Left colon (tissue), 2 donors: ENCODE results near the gene TPP2. TPM values are rescaled to one million over a fixed set of nuclear protein-coding genes. Genes with fewer than 3 reads are reported as not detected.

ENCODE experiments used
- ATAC-seq: fragments of 200-7000 bp; cut with Tn5 transposase; one replicate; pipeline ENCODE4 v1.9.1; 2020; ENCODE audit warnings: mild to moderate bottlenecking, moderate library complexity
- DNase-seq, 2 donors: peaks; one replicate each; pipeline ENCODE4 v3.0.0-alpha.2; 2020
- intact Hi-C, 2 donors: fragments of 100-400 bp; cut with DNase I in 1 of 2; cut with micrococcal nuclease in 1 of 2; formaldehyde crosslinking; loops; one replicate each; pipeline versions ENCODE4 v1.11.2 to v1.14.0; 2022; cut with DNase I, micrococcal nuclease
- long read RNA-seq: library from polyadenylated mRNA; unstranded; transcript quantifications from one replicate; pipeline ENCODE4 v2.0.0, GENCODE V29; 2021
- total RNA-seq, 2 donors: library from RNA; stranded (reverse); fragmentation: NEBNext Ultra II Directional; extraction: Animal tissue kit (Norgen Biotek cat#: 25700); gene quantifications; one replicate each; pipeline ENCODE4 v1.2.1, GENCODE V29; 2021
- donor health status: DM: no; HTN: no; CAD: no.
- donor health status: DM: yes; HTN: yes; CAD: no.

The TPP2 gene
- total RNA-seq, result 10 to 100 TPM; 37.0 to 38.1 TPM
- long read RNA-seq, full-length matches to known transcripts, result 8 of 27 reads
- long read RNA-seq, partial matches to known transcripts, result 11 of 27 reads
- long read RNA-seq, other reads (novel, unspliced or antisense), result 8 of 27 reads

GRCh38 chr13:102596147-102597028, at the start of gene TPP2:
Gene TPP2 (plus strand): TSS chr13:102596986. CDS start chr13:102597039, 53 bp downstream.
- DNase-seq (peak; percentile 99), ATAC-seq (peak; percentile 95)
- intact Hi-C loops, result no loop called here

GRCh38 chr13:102548811-102549210, 48.0 kb upstream of the TPP2 start:
- DNase-seq (no peak), ATAC-seq (no peak)
- intact Hi-C loops, result no loop called here

- intact Hi-C loops, result no loop called here
- DNase-seq, result no peak
- ATAC-seq, result no peak
These were observed 46.3 kb upstream of the TPP2 start for GRCh38 chr13:102550507-102550906.

GRCh38 chr13:102555914-102556553, 40.8 kb upstream of the TPP2 start:
- intact Hi-C loops, result loop anchor here in 1 of 2 donors (5.0 kb wide), 1 partner anchor 614 kb away; no protein-coding TSS in a partner anchor
- no peak for ATAC-seq
- DNase-seq, result no peak

GRCh38 chr13:102556806-102557205, 40.0 kb upstream of the TPP2 start:
- DNase-seq, result no peak
- ATAC-seq, result no peak
- intact Hi-C loops, result loop anchor here in 1 of 2 donors (5.0 kb wide), 1 partner anchor 615 kb away; no protein-coding TSS in a partner anchor

- no peak for DNase-seq
- ATAC-seq, result no peak
- intact Hi-C loops, result loop anchor here in 1 of 2 donors (5.0 kb wide), 1 partner anchor 616 kb away; no protein-coding TSS in a partner anchor
These were observed 38.8 kb upstream of the TPP2 start for GRCh38 chr13:102558029-102558428.

- ATAC-seq, result no peak
- DNase-seq, result no peak
- intact Hi-C loops, result no loop called here
These were observed 34.9 kb upstream of the TPP2 start for GRCh38 chr13:102561933-102562332.

GRCh38 chr13:102563267-102563666, 33.5 kb upstream of the TPP2 start:
- no peak for ATAC-seq
- no peak for DNase-seq
- intact Hi-C loops, result no loop called here

GRCh38 chr13:102564564-102564963, 32.2 kb upstream of the TPP2 start:
- no peak for ATAC-seq
- intact Hi-C loops, result no loop called here
- DNase-seq, result no peak

- no peak for ATAC-seq
These were observed 30.3 kb upstream of the TPP2 start for GRCh38 chr13:102566513-102566912.

GRCh38 chr13:102567857-102568256, 28.9 kb upstream of the TPP2 start:
- DNase-seq (no peak), ATAC-seq (no peak)
- intact Hi-C loops, result no loop called here

More at GRCh38 chr13:102566513-102566912, 30.3 kb upstream of the TPP2 start:
- intact Hi-C loops, result no loop called here
- no peak for DNase-seq

- no peak for DNase-seq
- ATAC-seq, result no peak
- intact Hi-C loops, result no loop called here
These were observed 27.3 kb upstream of the TPP2 start for GRCh38 chr13:102569488-102569887.

GRCh38 chr13:102571075-102571474, 25.7 kb upstream of the TPP2 start:
- ATAC-seq, result no peak
- no peak for DNase-seq
- intact Hi-C loops, result no loop called here

- ATAC-seq, result no peak
- intact Hi-C loops, result no loop called here
- DNase-seq, result no peak
These were observed 24.5 kb upstream of the TPP2 start for GRCh38 chr13:102572323-102572722.

GRCh38 chr13:102580552-102581169, 16.1 kb upstream of the TPP2 start:
- intact Hi-C loops, result loop anchor here in 1 of 2 donors (5.0 kb wide), 1 partner anchor 267 kb away; the partner anchor contains the start of gene ERCC5
- peak; percentile 75 for ATAC-seq
- DNase-seq, result no peak

- intact Hi-C loops, result loop anchor here in 1 of 2 donors (5.0 kb wide), 1 partner anchor 265 kb away; the partner anchor contains the start of gene ERCC5
- no peak for ATAC-seq
These were observed 14.5 kb upstream of the TPP2 start for GRCh38 chr13:102582256-102582655.

GRCh38 chr13:102584434-102584833, 12.4 kb upstream of the TPP2 start:
- ATAC-seq (no peak), DNase-seq (no peak)
- intact Hi-C loops, result loop anchor here in 1 of 2 donors (5.0 kb wide), 1 partner anchor 263 kb away; the partner anchor contains the start of gene ERCC5

More at GRCh38 chr13:102582256-102582655, 14.5 kb upstream of the TPP2 start:
- no peak for DNase-seq

GRCh38 chr13:102586615-102587014, 10.2 kb upstream of the TPP2 start:
- DNase-seq (no peak), ATAC-seq (no peak)
- intact Hi-C loops, result no loop called here

GRCh38 chr13:102587916-102588315, 8.9 kb upstream of the TPP2 start:
- intact Hi-C loops, result no loop called here
- ATAC-seq, result no peak

More at GRCh38 chr13:102587916-102588315, 8.9 kb upstream of the TPP2 start:
- DNase-seq, result no peak
